OCI-LY1 (cell line): ENCODE data around the gene INPP4A.

ENCODE experiments used
- H2AFZ ChIP-seq: fragments of 200-600 bp; sonication (generic), shearing (Covaris generic); 2 replicates; pipeline ENCODE4 v1.6.0; 2014; ENCODE audit warnings: antibody characterized with exemption, mild to moderate bottlenecking, low read length
- H3F3A ChIP-seq: fragments of 200-600 bp; sonication (generic), shearing (Covaris generic); 2 replicates; pipeline ENCODE4 v1.6.0; 2014; ENCODE audit warnings: mild to moderate bottlenecking, antibody characterized with exemption, low read length, moderate library complexity; ENCODE audit not compliant: insufficient read depth
- H3K27ac ChIP-seq: fragments of 200-600 bp; sonication (generic); 2 replicates; pipeline ENCODE4 v1.5.1; 2014; ENCODE audit warnings: low read length, mixed run types, mild to moderate bottlenecking, low read depth; ENCODE audit not compliant: poor library complexity, severe bottlenecking
- H3K27me3 ChIP-seq: fragments of 200-600 bp; sonication (generic); 2 replicates; pipeline ENCODE4 v1.6.0; 2014; ENCODE audit warnings: antibody characterized with exemption, mild to moderate bottlenecking, low read length, moderate library complexity; ENCODE audit not compliant: insufficient read depth
- H3K36me3 ChIP-seq: fragments of 200-600 bp; sonication (generic); 2 replicates; pipeline ENCODE4 v1.6.1; 2014; ENCODE audit warnings: mild to moderate bottlenecking, antibody characterized with exemption, low read length, moderate library complexity, mixed read lengths; ENCODE audit not compliant: insufficient read depth
- H3K4me1 ChIP-seq: fragments of 200-600 bp; sonication (generic); 2 replicates; pipeline ENCODE4 v1.5.1; 2014; ENCODE audit warnings: mild to moderate bottlenecking, low read length, moderate library complexity; ENCODE audit not compliant: insufficient read depth, severe bottlenecking
- H3K4me2 ChIP-seq: fragments of 200-600 bp; sonication (generic), shearing (Covaris generic); 2 replicates; pipeline ENCODE4 v1.6.1; 2014; ENCODE audit warnings: low read length
- H3K4me3 ChIP-seq: fragments of 200-600 bp; sonication (generic); 2 replicates; pipeline ENCODE4 v1.5.1; 2014; ENCODE audit warnings: low read length, low read depth, mild to moderate bottlenecking, mixed read lengths; ENCODE audit not compliant: poor library complexity, severe bottlenecking
- H3K79me2 ChIP-seq: fragments of 200-600 bp; shearing (Covaris generic); 2 replicates; pipeline ENCODE4 v1.6.1; 2016; ENCODE audit warnings: mixed run types, low read length, mixed read lengths; ENCODE audit not compliant: insufficient read depth
- H3K9ac ChIP-seq: fragments of 200-600 bp; sonication (generic), shearing (Covaris generic); 2 replicates; pipeline ENCODE4 v1.6.1; 2014; ENCODE audit warnings: mild to moderate bottlenecking, low read length, mixed read lengths
- H3K9me2 ChIP-seq: fragments of 200-600 bp; sonication (generic), shearing (Covaris generic); 2 replicates; pipeline ENCODE4 v1.6.1; 2014; ENCODE audit warnings: low read depth, mild to moderate bottlenecking, low read length, mixed read lengths
- H3K9me3 ChIP-seq: fragments of 200-600 bp; shearing (Covaris generic); 2 replicates; pipeline ENCODE4 v1.6.1; 2014; ENCODE audit warnings: low read length, mixed read lengths
- H4K20me1 ChIP-seq: fragments of 200-600 bp; sonication (generic), shearing (Covaris generic); 2 replicates; pipeline ENCODE4 v1.6.0; 2016; ENCODE audit warnings: mild to moderate bottlenecking, low read length; ENCODE audit not compliant: insufficient read depth
- CTCF ChIP-seq: fragments of 200-600 bp; sonication (generic), shearing (Covaris generic); IDR thresholded peaks from 2 replicates; pipeline ENCODE4 v1.5.1; 2017; ENCODE audit warnings: mild to moderate bottlenecking, antibody characterized with exemption, low read length, moderate library complexity, mixed read lengths
- EZH2 ChIP-seq: fragments of 200-600 bp; sonication (generic), shearing (Covaris generic); IDR thresholded peaks from 2 replicates; pipeline ENCODE4 v1.8.0; 2017; ENCODE audit warnings: borderline replicate concordance, mixed run types, mild to moderate bottlenecking, antibody characterized with exemption, low read length, moderate library complexity, mixed read lengths

INPP4A gene

GRCh38 chr2:98502556-98503335 is 58.1 kb downstream of the INPP4A start:
- H4K20me1 ChIP-seq: no peaks in the 10 kb centered on the region
- no peak overlapping the region for H3K4me3 ChIP-seq
- H3K9ac ChIP-seq: no peak overlapping the region
- H3K27me3 ChIP-seq: no peaks in the 10 kb centered on the region
- TF ChIP-seq CTCF (no peak), EZH2 (no peak)
- no peaks in the 10 kb centered on the region for H3K9me2 ChIP-seq
- H3K79me2 ChIP-seq: no peaks in the 10 kb centered on the region
- H3K4me2 ChIP-seq: no peak overlapping the region
- H3K9me3 ChIP-seq: no peaks in the 10 kb centered on the region
- no peaks in the 10 kb centered on the region; the same call in 1 of the 2 replicates for H3K36me3 ChIP-seq
- H2AFZ ChIP-seq: no peak overlapping the region
- no peaks in the 10 kb centered on the region for H3K4me1 ChIP-seq
- H3K27ac ChIP-seq: no peak overlapping the region
- H3F3A ChIP-seq: no peaks in the 10 kb centered on the region

DNA sequence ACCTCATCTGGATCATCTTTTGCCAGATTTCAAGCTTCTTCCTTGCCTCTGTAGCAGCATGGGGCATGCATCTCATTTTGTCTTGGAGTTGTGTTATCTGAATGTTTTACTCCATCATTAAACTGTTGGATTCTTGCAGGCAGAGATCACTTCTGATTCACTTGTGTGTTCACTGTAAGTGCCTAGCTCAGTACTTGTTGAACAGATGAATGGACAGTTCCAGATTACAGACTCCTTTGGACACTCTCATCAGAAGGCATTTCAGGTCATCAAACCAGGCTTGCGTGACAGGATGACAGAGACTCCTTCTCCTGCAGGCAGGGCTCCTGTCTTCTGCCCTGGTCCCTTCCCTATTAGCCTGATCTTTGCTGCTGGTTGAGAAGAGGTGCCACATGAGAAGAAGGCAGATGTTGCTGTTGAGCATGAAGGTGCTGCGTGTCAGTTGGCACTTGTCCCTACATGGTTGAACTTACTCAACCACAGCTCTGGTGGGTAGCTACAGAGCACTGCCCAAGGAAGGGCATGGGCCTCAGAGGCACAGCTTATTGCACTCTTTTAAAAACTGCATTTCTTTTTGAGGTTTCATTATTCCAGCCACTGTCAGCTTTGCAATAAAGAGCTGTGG is 58.9 kb downstream of the INPP4A start:
- Histone ChIP-seq H3K4me1 (no peaks in the 10 kb centered on the region), H3K4me2 (no peak overlapping the region), H3K27me3 (no peaks in the 10 kb centered on the region), H3K4me3 (no peak overlapping the region), H4K20me1 (no peaks in the 10 kb centered on the region), H3K9me3 (no peaks in the 10 kb centered on the region), H3K27ac (no peak overlapping the region), H3K36me3 (no peaks in the 10 kb centered on the region; the same call in 1 of the 2 replicates), H3K9me2 (no peaks in the 10 kb centered on the region), H2AFZ (no peak overlapping the region), H3K79me2 (no peaks in the 10 kb centered on the region), H3K9ac (no peak overlapping the region), H3F3A (no peaks in the 10 kb centered on the region)
- TF ChIP-seq EZH2 (no peak), CTCF (no peak)

DNA sequence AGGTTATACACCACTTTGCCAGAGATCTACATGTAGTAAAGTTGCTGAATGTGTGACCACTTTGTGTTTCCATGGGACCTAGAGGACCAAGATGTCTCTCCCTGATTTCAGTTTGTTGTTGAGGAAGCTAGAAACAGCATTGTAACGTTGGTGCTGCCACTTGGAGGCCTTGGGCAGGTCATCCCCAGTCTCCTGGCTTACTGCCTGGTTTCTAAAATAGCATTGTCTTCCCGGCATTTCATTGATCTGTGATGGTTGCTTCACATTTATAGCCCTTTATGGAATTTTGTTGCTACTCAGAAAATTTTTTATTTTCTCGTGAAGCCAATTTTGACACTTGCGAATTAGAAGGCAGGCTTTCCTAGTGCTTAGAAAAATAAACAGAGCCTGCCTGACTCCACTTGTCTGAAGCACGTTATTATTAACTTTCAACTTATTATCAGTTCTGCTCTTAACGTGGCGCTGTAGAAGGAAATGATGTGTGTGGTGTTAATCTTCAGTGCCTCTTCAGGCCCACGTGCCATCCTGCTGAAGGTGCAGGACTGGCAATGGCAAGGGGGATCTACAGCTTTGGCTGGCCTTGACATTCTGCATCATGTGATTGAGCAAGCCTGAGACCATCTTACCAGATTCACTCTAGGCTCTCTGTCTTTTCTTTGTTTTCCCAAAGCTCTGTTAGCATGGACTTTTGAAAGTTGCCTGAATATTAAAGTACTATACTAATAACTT is 59.9 kb downstream of the INPP4A start:
- no peaks in the 10 kb centered on the region for H3K79me2 ChIP-seq
- no peak overlapping the region for H3K4me3 ChIP-seq
- H2AFZ ChIP-seq: no peak overlapping the region
- no peaks in the 10 kb centered on the region for H3K4me1 ChIP-seq
- H3K36me3 ChIP-seq: no peaks in the 10 kb centered on the region; the same call in 1 of the 2 replicates
- H3K4me2 ChIP-seq: no peak overlapping the region
- H4K20me1 ChIP-seq: no peaks in the 10 kb centered on the region
- TF ChIP-seq EZH2 (no peak), CTCF (no peak)
- H3K27ac ChIP-seq: no peak overlapping the region
- H3K9me3 ChIP-seq: no peaks in the 10 kb centered on the region
- H3K27me3 ChIP-seq: no peaks in the 10 kb centered on the region
- H3K9me2 ChIP-seq: no peaks in the 10 kb centered on the region
- no peaks in the 10 kb centered on the region for H3F3A ChIP-seq
- no peak overlapping the region for H3K9ac ChIP-seq
